Stomach (tissue), 4 donors: ENCODE results near the gene CCDC14.

Experiments
- CTCF ChIP-seq, 7 experiments: fragments of 450-650 bp in 4 of 7; fragments of 200-600 bp in 3 of 7; sonication (generic) in 3 of 7; IDR thresholded peaks; one replicate each; pipeline ENCODE4 v1.5.1; 2016 to 2019; ENCODE audit warnings: antibody characterized with exemption in 7 of 7, control low read depth in 2 of 7, mild to moderate bottlenecking in 1 of 7
- EP300 ChIP-seq: sonication (generic); formaldehyde crosslinking; IDR thresholded peaks from one replicate; pipeline ENCODE4 v1.6.1; 2017; ENCODE audit warnings: antibody characterized with exemption
- POLR2A ChIP-seq, 4 donors: fragments of 450-650 bp; IDR thresholded peaks; one replicate each; pipeline ENCODE4 v1.6.1; 2016; ENCODE audit warnings: antibody characterized with exemption in 4 of 4, control low read depth in 2 of 4, mild to moderate bottlenecking in 1 of 4, moderate library complexity in 1 of 4

DNA sequence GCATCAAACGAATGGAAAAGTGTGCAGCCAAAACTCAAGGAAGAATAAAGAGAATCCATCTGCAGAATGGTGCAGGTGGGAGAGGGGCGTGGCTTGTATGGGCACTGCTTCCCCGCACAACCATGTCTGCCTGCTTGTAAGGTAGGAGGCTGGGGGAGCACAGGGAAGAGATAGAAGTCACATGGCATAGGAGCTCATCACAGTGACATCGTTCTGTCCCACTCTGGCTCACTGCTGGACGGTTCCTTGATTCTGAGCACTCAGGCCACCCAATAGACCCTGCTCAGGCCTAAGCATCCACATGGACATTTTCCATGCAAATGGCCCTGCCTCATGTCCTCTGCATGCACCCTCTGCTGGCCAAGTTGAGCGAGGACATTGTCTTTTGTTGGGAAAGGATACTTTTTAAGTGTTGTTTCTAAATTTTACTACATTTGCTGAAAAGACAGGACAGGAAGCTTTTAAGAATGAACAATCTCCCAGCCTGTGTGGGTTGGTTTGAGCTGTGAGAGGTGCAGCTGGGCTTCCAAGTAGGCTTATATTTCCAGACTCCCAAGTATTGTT lies 79.9 kb downstream of the CCDC14 start:
- peak in 2 of 7 experiments; percentile 17 to 19 for TF ChIP-seq CTCF (IDR thresholded peaks at IDR 0.05)
- TF ChIP-seq POLR2A (IDR thresholded peaks at IDR 0.05) = no peak
- TF ChIP-seq EP300 = no peak
